IMR-90 (cell line): Measurements from ENCODE around the gene SLC44A4. TPM values are rescaled to one million over a fixed set of nuclear protein-coding genes. Genes with fewer than 3 reads are reported as not detected.
A peak's percentile ranks its signal among the peaks of the same experiment; 100 is the strongest.

Experiments used
- ATAC-seq: fragments of 200-7000 bp; cut with Tn5 transposase; 2 replicates; pipeline ENCODE4 v1.9.1; 2020; ENCODE audit warnings: low read depth, mild to moderate bottlenecking, moderate library complexity
- BruUV-seq: library from RNA; stranded (reverse); fragments of 400-500 nt; replicated peaks from 2 replicates; lab custom pipeline; 2021; lab: Mats Ljungman, UMichigan
- CTCF ChIA-PET: fragments of 300-600 bp; formaldehyde crosslinking; extraction: SDS; loops from one replicate; lab custom pipeline; 2021; ENCODE audit warnings: antibody characterized with exemption; lab: Yijun Ruan, JAX
- POLR2A ChIA-PET: fragments of 300-600 bp; sonication (Branson Sonifier 250); formaldehyde crosslinking; loops from one replicate; lab custom pipeline; 2022; ENCODE audit warnings: antibody characterized with exemption; ENCODE audit not compliant: unreplicated experiment; lab: Charles Lee
- DNase-seq: peaks from one replicate; pipeline ENCODE4 v3.0.0; 2013
- H2AFZ ChIP-seq: replicated peaks from 2 replicates; pipeline ENCODE3; 2013; ENCODE audit warnings: low read length, mild to moderate bottlenecking; ENCODE audit not compliant: poor library complexity
- H2AK5ac ChIP-seq: 2 replicates; pipeline ENCODE4 v1.6.1; 2013; ENCODE audit warnings: low read depth, low read length, inconsistent platforms
- H2AK9ac ChIP-seq: replicated peaks from 2 replicates; pipeline ENCODE3; 2013; ENCODE audit warnings: mild to moderate bottlenecking, low read depth, low read length, moderate library complexity; ENCODE audit not compliant: poor library complexity
- H2BK120ac ChIP-seq: 2 replicates; pipeline ENCODE4 v1.6.1; 2013; ENCODE audit warnings: low read depth, low read length, inconsistent platforms
- H2BK15ac ChIP-seq: 3 replicates; pipeline ENCODE4 v1.6.1; 2013; ENCODE audit warnings: low read depth, low read length, inconsistent platforms
- H2BK20ac ChIP-seq: 2 replicates; pipeline ENCODE4 v1.6.1; 2013; ENCODE audit warnings: low read depth, mild to moderate bottlenecking, inconsistent platforms, low read length, moderate library complexity
- H2BK5ac ChIP-seq: 2 replicates; pipeline ENCODE4 v1.6.1; 2013; ENCODE audit warnings: mild to moderate bottlenecking, low read depth, low read length, inconsistent platforms; ENCODE audit not compliant: poor library complexity, severe bottlenecking
- H3K14ac ChIP-seq: replicated peaks from 2 replicates; pipeline ENCODE4 v1.6.1; 2013; ENCODE audit warnings: low read depth, low read length, inconsistent platforms
- H3K18ac ChIP-seq: 2 replicates; pipeline ENCODE4 v1.6.1; 2013; ENCODE audit warnings: low read depth, low read length, control low read depth
- H3K23ac ChIP-seq: 2 replicates; pipeline ENCODE4 v1.6.1; 2013; ENCODE audit warnings: low read depth, low read length, inconsistent platforms
- H3K27ac ChIP-seq: 2 replicates; pipeline ENCODE4 v1.5.1; 2013; ENCODE audit warnings: mild to moderate bottlenecking, control low read depth, low read length; ENCODE audit not compliant: insufficient read depth
- H3K27me3 ChIP-seq: 2 replicates; pipeline ENCODE4 v1.6.1; 2013; ENCODE audit warnings: low read length; ENCODE audit not compliant: control insufficient read depth, insufficient read depth
- H3K36me3 ChIP-seq: 2 replicates; pipeline ENCODE4 v1.6.1; 2013; ENCODE audit warnings: low read length, mixed read lengths; ENCODE audit not compliant: control insufficient read depth, insufficient read depth
- H3K4ac ChIP-seq: 2 replicates; pipeline ENCODE4 v1.6.1; 2013; ENCODE audit warnings: low read depth, low read length, inconsistent platforms
- H3K4me1 ChIP-seq: 2 replicates; pipeline ENCODE4 v1.6.1; 2013; ENCODE audit warnings: low read length, mixed read lengths; ENCODE audit not compliant: control insufficient read depth, insufficient read depth
- H3K4me2 ChIP-seq: 2 replicates; pipeline ENCODE4 v1.6.1; 2013; ENCODE audit warnings: low read depth, mild to moderate bottlenecking, control low read depth, low read length, moderate library complexity
- H3K4me3 ChIP-seq: 2 replicates; pipeline ENCODE4 v1.5.1; 2013; ENCODE audit warnings: low read depth, mild to moderate bottlenecking, control low read depth, low read length, moderate library complexity; ENCODE audit not compliant: insufficient read depth
- H3K56ac ChIP-seq: 2 replicates; pipeline ENCODE4 v1.6.1; 2013; ENCODE audit warnings: low read length, inconsistent platforms; ENCODE audit not compliant: insufficient read depth; ENCODE audit errors: extremely low read depth
- H3K79me1 ChIP-seq, 2 experiments: 2 replicates each; pipeline ENCODE4 v1.6.1; 2013; ENCODE audit warnings: low read length in 2 of 2, inconsistent platforms in 1 of 2, low read depth in 1 of 2
- H3K9ac ChIP-seq: 2 replicates; pipeline ENCODE4 v1.6.1; 2013; ENCODE audit warnings: low read depth, low read length, control low read depth
- H3K9me1 ChIP-seq: 2 replicates; pipeline ENCODE4 v1.6.1; 2013; ENCODE audit warnings: low read length, inconsistent platforms; ENCODE audit not compliant: insufficient read depth
- H3K9me3 ChIP-seq: 2 replicates; pipeline ENCODE4 v1.6.1; 2013; ENCODE audit warnings: low read length; ENCODE audit not compliant: control insufficient read depth, insufficient read depth
- H4K20me1 ChIP-seq: 2 replicates; pipeline ENCODE4 v1.6.1; 2013; ENCODE audit warnings: low read length, inconsistent platforms; ENCODE audit not compliant: insufficient read depth
- H4K5ac ChIP-seq: 2 replicates; pipeline ENCODE4 v1.6.1; 2013; ENCODE audit warnings: mild to moderate bottlenecking, low read depth, low read length, control low read depth
- H4K8ac ChIP-seq, 2 experiments: 2 replicates each; pipeline ENCODE4 v1.6.1; 2013; ENCODE audit warnings: low read depth in 2 of 2, low read length in 2 of 2, control low read depth in 1 of 2, inconsistent platforms in 1 of 2
- H4K91ac ChIP-seq: 2 replicates; pipeline ENCODE4 v1.6.1; 2013; ENCODE audit warnings: low read depth, low read length, inconsistent platforms; ENCODE audit not compliant: insufficient read depth
- BHLHE40 ChIP-seq: fragments of 150-350 bp; IDR thresholded peaks from 2 replicates; pipeline ENCODE4 v1.6.1; 2016; ENCODE audit warnings: mild to moderate bottlenecking, low read depth, low read length
- MAFK ChIP-seq: IDR thresholded peaks from 2 replicates; pipeline ENCODE4 v1.6.1; 2012; ENCODE audit warnings: low read depth, low read length, improper control_type of control experiment
- MAZ ChIP-seq: IDR thresholded peaks from 2 replicates; pipeline ENCODE4 v1.6.1; 2012; ENCODE audit warnings: low read depth, mild to moderate bottlenecking, low read length, improper control_type of control experiment, moderate library complexity, borderline replicate concordance
- RFX5 ChIP-seq: IDR thresholded peaks from 2 replicates; pipeline ENCODE4 v1.8.0; 2012; ENCODE audit warnings: low read depth, mild to moderate bottlenecking, low read length, moderate library complexity
- whole genome bisulfite sequencing, 2 experiments: methylation state at CpG; one replicate each; pipeline versions ENCODE4 v1.1.5 to v1.1.7; 2013; ENCODE audit warnings: missing lambda C conversion rate in 2 of 2; ENCODE audit not compliant: insufficient read length in 1 of 2; ENCODE audit errors: extremely low coverage in 2 of 2; 5-methylcytosine and 5-hydroxymethylcytosine counted together
- dilution Hi-C: fragments of 300-500 bp; cut with HindIII; formaldehyde crosslinking; loops from one replicate; pipeline ENCODE4 v1.14.3; 2018; ENCODE audit warnings: low sequenced_read_pairs; ENCODE audit not compliant: unreplicated experiment
- in situ Hi-C: fragments of 300-500 bp; cut with MboI; formaldehyde crosslinking; loops from 3 replicates; pipeline ENCODE4 v1.14.3; 2019; ENCODE audit warnings: low sequenced_read_pairs, inconsistent platforms, mixed read lengths
- intact Hi-C: fragments of 100-400 bp; cut with micrococcal nuclease; formaldehyde crosslinking; loops from 2 replicates; pipeline ENCODE4 v1.10.0; 2022
- polyA plus RNA-seq, 3 experiments: library from polyadenylated mRNA; depleted of rRNA; stranded (reverse); fragments of >200 nt; gene quantifications; 2 replicates each; pipeline ENCODE4 v1.2.3, GENCODE V29; 2012; ENCODE audit warnings: low replicate concordance in 1 of 3
- total RNA-seq: library from RNA; depleted of rRNA; stranded (reverse); fragments of >200 nt; gene quantifications from 2 replicates; pipeline ENCODE4 v1.2.3, GENCODE V29; 2012

SLC44A4 gene
- total and polyA plus RNA-seq, 2 of the 4 experiments (the other 2 are of a cell fraction) = 0.14 to 0.36 TPM

GRCh38 chr6:31865205-31866118, 13.3 kb downstream of the SLC44A4 start:
- Histone ChIP-seq H2BK15ac (no peak overlapping the region), H3K27ac (no peak overlapping the region), H4K8ac (no peak overlapping the region), H3K14ac (no peak overlapping the region), H3K9me3 (no peaks in the 10 kb centered on the region), H3K4me2 (no peak overlapping the region), H3K23ac (no peak overlapping the region), H3K4me1 (peaks cover 4% of the 10 kb centered on the region), H3K27me3 (no peaks in the 10 kb centered on the region), H2BK20ac (no peak overlapping the region), H4K5ac (no peak overlapping the region), H3K18ac (no peak overlapping the region), H3K79me1 (peaks cover 7 to 20% of the 10 kb centered on the region in 2 experiments; a peak in 2 of 4 replicates), H2AFZ (peak overlapping the region; percentile 34), H3K56ac (no peak overlapping the region), H3K9me1 (peaks cover 2% of the 10 kb centered on the region; the same call in 1 of the 2 replicates), H3K36me3 (peaks cover 4% of the 10 kb centered on the region; the same call in 1 of the 2 replicates), H3K4me3 (no peak overlapping the region), H2AK5ac (no peak overlapping the region), H4K91ac (no peak overlapping the region), H2BK5ac (no peak overlapping the region), H2BK120ac (no peak overlapping the region), H4K20me1 (no peaks in the 10 kb centered on the region), H3K4ac (no peak overlapping the region), H2AK9ac (peak overlapping the region; percentile 44), H3K9ac (no peak overlapping the region)
- in situ Hi-C loops = no loop called here
- DNase-seq = no peak
- no peak for ATAC-seq
- TF ChIP-seq BHLHE40 (no peak), RFX5 (no peak), MAZ (no peak), MAFK (no peak)
- intact Hi-C loops = no loop called here
- CTCF ChIA-PET = no interaction called here
- no TSS peak for BruUV-seq
- WGBS, 2 experiments = 76% methylated on average over 13 of the region's 21 CpGs; no CpG with 5 or more reads in 1 of the 2 experiments
- dilution Hi-C loops = no loop called here
- POLR2A ChIA-PET = no interaction called here
